ENCODE data around the gene FGF14.

FGF14 gene

GRCh38 chr13:101738336-101738735, 663.5 kb downstream of the FGF14 start:
- ChIA-PET POLR2A (no interaction called here), CTCF (no interaction called here)
- no peak for DNase-seq
- Histone ChIP-seq H3K4me3 (ENCODE audit: control insufficient read depth in 1 of 7, extremely low read depth in 1 of 7, insufficient read depth in 4 of 7, low read depth in 2 of 7, low read length in 6 of 7) (no peak overlapping the region), H3K9me3 (ENCODE audit: control extremely low read depth in 1 of 5, control insufficient read depth in 4 of 5, insufficient read depth in 2 of 5, low read depth in 1 of 5, low read length in 4 of 5) (no peaks in the 10 kb centered on the region), H3K36me3 (ENCODE audit: control insufficient read depth in 4 of 4, insufficient read depth in 4 of 4, low read length in 3 of 4) (no peaks in the 10 kb centered on the region), H3K4me1 (ENCODE audit: control extremely low read depth in 1 of 4, control insufficient read depth in 4 of 4, insufficient read depth in 4 of 4, low read length in 3 of 4) (no peaks in the 10 kb centered on the region), H3K27me3 (replicated peaks in 2 of 5; ENCODE audit: control insufficient read depth in 4 of 5, insufficient read depth in 5 of 5, low read length in 4 of 5) (no peaks in the 10 kb centered on the region), H3K27ac (ENCODE audit: insufficient read depth in 1 of 2, low read depth in 1 of 2, low read length in 2 of 2, poor library complexity in 1 of 2, severe bottlenecking in 2 of 2) (no peak overlapping the region)
- 94% methylated on average over 2 of the region's 2 CpGs for whole genome bisulfite sequencing (ENCODE audit: insufficient coverage)

GRCh38 chr13:101736566-101736965, 665.3 kb downstream of the FGF14 start:
- no peaks in the 10 kb centered on the region for H3K36me3 ChIP-seq (ENCODE audit: control insufficient read depth in 4 of 4, insufficient read depth in 4 of 4, low read length in 3 of 4)
- H3K27ac ChIP-seq (ENCODE audit: insufficient read depth in 1 of 2, low read depth in 1 of 2, low read length in 2 of 2, poor library complexity in 1 of 2, severe bottlenecking in 2 of 2), result no peak overlapping the region
- POLR2A ChIA-PET, result no interaction called here
- H3K27me3 ChIP-seq (replicated peaks in 2 of 5; ENCODE audit: control insufficient read depth in 4 of 5, insufficient read depth in 5 of 5, low read length in 4 of 5), result no peaks in the 10 kb centered on the region
- H3K4me3 ChIP-seq (ENCODE audit: control insufficient read depth in 1 of 7, extremely low read depth in 1 of 7, insufficient read depth in 4 of 7, low read depth in 2 of 7, low read length in 6 of 7), result no peak overlapping the region
- WGBS (ENCODE audit: insufficient coverage), result no CpG with 5 or more reads among the region's 3 CpGs
- DNase-seq, result no peak
- H3K9me3 ChIP-seq (ENCODE audit: control extremely low read depth in 1 of 5, control insufficient read depth in 4 of 5, insufficient read depth in 2 of 5, low read depth in 1 of 5, low read length in 4 of 5), result no peaks in the 10 kb centered on the region
- no peaks in the 10 kb centered on the region for H3K4me1 ChIP-seq (ENCODE audit: control extremely low read depth in 1 of 4, control insufficient read depth in 4 of 4, insufficient read depth in 4 of 4, low read length in 3 of 4)
- CTCF ChIA-PET, result no interaction called here

- Histone ChIP-seq H3K4me1 (ENCODE audit: control extremely low read depth in 1 of 4, control insufficient read depth in 4 of 4, insufficient read depth in 4 of 4, low read length in 3 of 4) (no peaks in the 10 kb centered on the region), H3K4me3 (ENCODE audit: control insufficient read depth in 1 of 7, extremely low read depth in 1 of 7, insufficient read depth in 4 of 7, low read depth in 2 of 7, low read length in 6 of 7) (no peak overlapping the region), H3K36me3 (ENCODE audit: control insufficient read depth in 4 of 4, insufficient read depth in 4 of 4, low read length in 3 of 4) (no peaks in the 10 kb centered on the region), H3K27me3 (replicated peaks in 2 of 5; ENCODE audit: control insufficient read depth in 4 of 5, insufficient read depth in 5 of 5, low read length in 4 of 5) (peaks cover 0 to 2% (median 0%) of the 10 kb centered on the region in 5 experiments), H3K27ac (ENCODE audit: insufficient read depth in 1 of 2, low read depth in 1 of 2, low read length in 2 of 2, poor library complexity in 1 of 2, severe bottlenecking in 2 of 2) (no peak overlapping the region), H3K9me3 (ENCODE audit: control extremely low read depth in 1 of 5, control insufficient read depth in 4 of 5, insufficient read depth in 2 of 5, low read depth in 1 of 5, low read length in 4 of 5) (no peaks in the 10 kb centered on the region)
- WGBS (ENCODE audit: insufficient coverage), result 83% methylated on average over 2 of the region's 3 CpGs
- CTCF ChIA-PET, result no interaction called here
- DNase-seq, result no peak
- POLR2A ChIA-PET, result no interaction called here
Observed at GRCh38 chr13:101730420-101731000, 671.3 kb downstream of the FGF14 start.

- H3K27me3 ChIP-seq (replicated peaks in 2 of 5; ENCODE audit: control insufficient read depth in 4 of 5, insufficient read depth in 5 of 5, low read length in 4 of 5), result peaks cover 0 to 2% (median 0%) of the 10 kb centered on the region in 5 experiments
- no peaks in the 10 kb centered on the region for H3K36me3 ChIP-seq (ENCODE audit: control insufficient read depth in 4 of 4, insufficient read depth in 4 of 4, low read length in 3 of 4)
- ChIA-PET CTCF (no interaction called here), POLR2A (no interaction called here)
- no peak overlapping the region for H3K27ac ChIP-seq (ENCODE audit: insufficient read depth in 1 of 2, low read depth in 1 of 2, low read length in 2 of 2, poor library complexity in 1 of 2, severe bottlenecking in 2 of 2)
- no peaks in the 10 kb centered on the region for H3K9me3 ChIP-seq (ENCODE audit: control extremely low read depth in 1 of 5, control insufficient read depth in 4 of 5, insufficient read depth in 2 of 5, low read depth in 1 of 5, low read length in 4 of 5)
- WGBS (ENCODE audit: insufficient coverage), result 94% methylated on average over 3 of the region's 3 CpGs
- DNase-seq, result no peak
- H3K4me3 ChIP-seq (ENCODE audit: control insufficient read depth in 1 of 7, extremely low read depth in 1 of 7, insufficient read depth in 4 of 7, low read depth in 2 of 7, low read length in 6 of 7), result no peak overlapping the region
- H3K4me1 ChIP-seq (ENCODE audit: control extremely low read depth in 1 of 4, control insufficient read depth in 4 of 4, insufficient read depth in 4 of 4, low read length in 3 of 4), result no peaks in the 10 kb centered on the region
Observed at GRCh38 chr13:101728615-101729014, 673.2 kb downstream of the FGF14 start.

- POLR2A ChIA-PET, result no interaction called here
- CTCF ChIA-PET, result no interaction called here
Observed at GRCh38 chr13:101728021-101728420, 673.8 kb downstream of the FGF14 start.

GRCh38 chr13:101727118-101727517, 674.7 kb downstream of the FGF14 start:
- Histone ChIP-seq H3K9me3 (ENCODE audit: control extremely low read depth in 1 of 5, control insufficient read depth in 4 of 5, insufficient read depth in 2 of 5, low read depth in 1 of 5, low read length in 4 of 5) (no peaks in the 10 kb centered on the region), H3K27me3 (replicated peaks in 2 of 5; ENCODE audit: control insufficient read depth in 4 of 5, insufficient read depth in 5 of 5, low read length in 4 of 5) (peaks cover 0 to 2% (median 0%) of the 10 kb centered on the region in 5 experiments), H3K4me1 (ENCODE audit: control extremely low read depth in 1 of 4, control insufficient read depth in 4 of 4, insufficient read depth in 4 of 4, low read length in 3 of 4) (no peaks in the 10 kb centered on the region), H3K4me3 (ENCODE audit: control insufficient read depth in 1 of 7, extremely low read depth in 1 of 7, insufficient read depth in 4 of 7, low read depth in 2 of 7, low read length in 6 of 7) (no peak overlapping the region), H3K27ac (ENCODE audit: insufficient read depth in 1 of 2, low read depth in 1 of 2, low read length in 2 of 2, poor library complexity in 1 of 2, severe bottlenecking in 2 of 2) (no peak overlapping the region), H3K36me3 (ENCODE audit: control insufficient read depth in 4 of 4, insufficient read depth in 4 of 4, low read length in 3 of 4) (no peaks in the 10 kb centered on the region)
- POLR2A ChIA-PET, result no interaction called here
- no peak for DNase-seq
- CTCF ChIA-PET, result no interaction called here
- no CpG with 5 or more reads among the region's 1 CpG for WGBS (ENCODE audit: insufficient coverage)

More at GRCh38 chr13:101728021-101728420, 673.8 kb downstream of the FGF14 start:
- Histone ChIP-seq H3K36me3 (ENCODE audit: control insufficient read depth in 4 of 4, insufficient read depth in 4 of 4, low read length in 3 of 4) (no peaks in the 10 kb centered on the region), H3K9me3 (ENCODE audit: control extremely low read depth in 1 of 5, control insufficient read depth in 4 of 5, insufficient read depth in 2 of 5, low read depth in 1 of 5, low read length in 4 of 5) (no peaks in the 10 kb centered on the region), H3K4me1 (ENCODE audit: control extremely low read depth in 1 of 4, control insufficient read depth in 4 of 4, insufficient read depth in 4 of 4, low read length in 3 of 4) (no peaks in the 10 kb centered on the region), H3K27ac (ENCODE audit: insufficient read depth in 1 of 2, low read depth in 1 of 2, low read length in 2 of 2, poor library complexity in 1 of 2, severe bottlenecking in 2 of 2) (no peak overlapping the region), H3K27me3 (replicated peaks in 2 of 5; ENCODE audit: control insufficient read depth in 4 of 5, insufficient read depth in 5 of 5, low read length in 4 of 5) (peaks cover 0 to 2% (median 0%) of the 10 kb centered on the region in 5 experiments), H3K4me3 (ENCODE audit: control insufficient read depth in 1 of 7, extremely low read depth in 1 of 7, insufficient read depth in 4 of 7, low read depth in 2 of 7, low read length in 6 of 7) (no peak overlapping the region)
- DNase-seq, result no peak

- Histone ChIP-seq H3K27ac (ENCODE audit: insufficient read depth in 1 of 2, low read depth in 1 of 2, low read length in 2 of 2, poor library complexity in 1 of 2, severe bottlenecking in 2 of 2) (no peak overlapping the region), H3K4me3 (ENCODE audit: control insufficient read depth in 1 of 7, extremely low read depth in 1 of 7, insufficient read depth in 4 of 7, low read depth in 2 of 7, low read length in 6 of 7) (no peak overlapping the region), H3K9me3 (ENCODE audit: control extremely low read depth in 1 of 5, control insufficient read depth in 4 of 5, insufficient read depth in 2 of 5, low read depth in 1 of 5, low read length in 4 of 5) (no peaks in the 10 kb centered on the region), H3K27me3 (replicated peaks in 2 of 5; ENCODE audit: control insufficient read depth in 4 of 5, insufficient read depth in 5 of 5, low read length in 4 of 5) (peaks cover 0 to 2% (median 0%) of the 10 kb centered on the region in 5 experiments), H3K4me1 (ENCODE audit: control extremely low read depth in 1 of 4, control insufficient read depth in 4 of 4, insufficient read depth in 4 of 4, low read length in 3 of 4) (no peaks in the 10 kb centered on the region), H3K36me3 (ENCODE audit: control insufficient read depth in 4 of 4, insufficient read depth in 4 of 4, low read length in 3 of 4) (no peaks in the 10 kb centered on the region)
- ChIA-PET CTCF (no interaction called here), POLR2A (no interaction called here)
- DNase-seq, result no peak
- WGBS (ENCODE audit: insufficient coverage), result no CpG with 5 or more reads among the region's 2 CpGs
Observed at GRCh38 chr13:101726681-101727080, 675.2 kb downstream of the FGF14 start.
